Endothelial cell of umbilical vein (primary cell): ENCODE results near the gene SPATA31E1.
"Not testable (repeated sequence)": the region's sequence is repeated elsewhere in the genome, so short reads cannot be mapped to it uniquely, and the experiment has no call there.

Source experiments
- TF ChIP-seq, protein P1 (sequence below), 2 donors: IDR thresholded peaks; 1 replicate in 1 of 2; 2 replicates in 1 of 2; pipeline ENCODE4 v1.5.1; 2011; ENCODE audit warnings: low read length in 2 of 2, mild to moderate bottlenecking in 2 of 2, moderate library complexity in 2 of 2, control low read depth in 1 of 2, inconsistent platforms in 1 of 2, low read depth in 1 of 2; ENCODE audit not compliant: insufficient read depth in 1 of 2; ENCODE audit errors: extremely low read depth in 1 of 2
- TF ChIP-seq, protein P2 (sequence below): IDR thresholded peaks from 2 replicates; pipeline ENCODE4 v1.6.1; 2011; ENCODE audit not compliant: insufficient read depth, insufficient read length

DNA sequence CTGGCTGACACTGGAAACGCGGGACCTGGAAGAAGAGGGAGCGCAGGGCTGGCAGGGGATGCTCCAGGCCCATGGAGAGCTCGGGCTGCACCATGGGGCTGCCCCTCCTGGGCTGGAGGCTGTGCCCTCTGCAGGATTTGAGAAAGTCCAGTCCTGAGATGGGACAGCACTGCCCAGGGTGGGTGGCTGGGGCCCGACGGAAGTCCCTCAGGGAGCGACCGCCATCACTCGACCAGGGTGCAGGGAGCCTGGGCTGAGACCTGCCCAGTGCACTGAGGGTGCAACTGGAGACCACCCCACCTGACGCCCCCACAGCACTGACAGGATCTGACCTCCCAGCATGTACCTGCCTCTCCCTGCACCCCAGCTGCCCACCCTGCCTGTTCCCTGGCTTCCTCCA, 42.2 kb downstream of the SPATA31E1 start:
- TF ChIP-seq, protein P1, sequence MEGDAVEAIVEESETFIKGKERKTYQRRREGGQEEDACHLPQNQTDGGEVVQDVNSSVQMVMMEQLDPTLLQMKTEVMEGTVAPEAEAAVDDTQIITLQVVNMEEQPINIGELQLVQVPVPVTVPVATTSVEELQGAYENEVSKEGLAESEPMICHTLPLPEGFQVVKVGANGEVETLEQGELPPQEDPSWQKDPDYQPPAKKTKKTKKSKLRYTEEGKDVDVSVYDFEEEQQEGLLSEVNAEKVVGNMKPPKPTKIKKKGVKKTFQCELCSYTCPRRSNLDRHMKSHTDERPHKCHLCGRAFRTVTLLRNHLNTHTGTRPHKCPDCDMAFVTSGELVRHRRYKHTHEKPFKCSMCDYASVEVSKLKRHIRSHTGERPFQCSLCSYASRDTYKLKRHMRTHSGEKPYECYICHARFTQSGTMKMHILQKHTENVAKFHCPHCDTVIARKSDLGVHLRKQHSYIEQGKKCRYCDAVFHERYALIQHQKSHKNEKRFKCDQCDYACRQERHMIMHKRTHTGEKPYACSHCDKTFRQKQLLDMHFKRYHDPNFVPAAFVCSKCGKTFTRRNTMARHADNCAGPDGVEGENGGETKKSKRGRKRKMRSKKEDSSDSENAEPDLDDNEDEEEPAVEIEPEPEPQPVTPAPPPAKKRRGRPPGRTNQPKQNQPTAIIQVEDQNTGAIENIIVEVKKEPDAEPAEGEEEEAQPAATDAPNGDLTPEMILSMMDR (IDR thresholded peaks at IDR 0.05; ENCODE audit: extremely low read depth in 1 of 2, insufficient read depth in 1 of 2, low read depth in 1 of 2, low read length in 2 of 2) = not testable (repeated sequence)
- TF ChIP-seq, protein P2, sequence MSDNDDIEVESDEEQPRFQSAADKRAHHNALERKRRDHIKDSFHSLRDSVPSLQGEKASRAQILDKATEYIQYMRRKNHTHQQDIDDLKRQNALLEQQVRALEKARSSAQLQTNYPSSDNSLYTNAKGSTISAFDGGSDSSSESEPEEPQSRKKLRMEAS = not testable (repeated sequence)
